HG03558 (cell line): ENCODE data around the gene RASSF8.

Source experiments
- ATAC-seq: cut with Tn5 transposase; IDR thresholded peaks from one replicate; pipeline ENCODE4 v1.9.1; 2021; ENCODE audit warnings: moderate number of reproducible peaks; ENCODE audit not compliant: unreplicated experiment; ENCODE audit errors: extremely low read depth

RASSF8 gene

GRCh38 chr12:25990495-25990894 is 32.0 kb downstream of the RASSF8 start:
- no peak for ATAC-seq

- ATAC-seq, result no peak
Observed at GRCh38 chr12:25992026-25992782, 33.7 kb downstream of the RASSF8 start.

GRCh38 chr12:25993901-25994651 is 35.6 kb downstream of the RASSF8 start:
- no peak for ATAC-seq

- ATAC-seq, result no peak
Observed at GRCh38 chr12:25994901-25995625, 36.6 kb downstream of the RASSF8 start.

DNA sequence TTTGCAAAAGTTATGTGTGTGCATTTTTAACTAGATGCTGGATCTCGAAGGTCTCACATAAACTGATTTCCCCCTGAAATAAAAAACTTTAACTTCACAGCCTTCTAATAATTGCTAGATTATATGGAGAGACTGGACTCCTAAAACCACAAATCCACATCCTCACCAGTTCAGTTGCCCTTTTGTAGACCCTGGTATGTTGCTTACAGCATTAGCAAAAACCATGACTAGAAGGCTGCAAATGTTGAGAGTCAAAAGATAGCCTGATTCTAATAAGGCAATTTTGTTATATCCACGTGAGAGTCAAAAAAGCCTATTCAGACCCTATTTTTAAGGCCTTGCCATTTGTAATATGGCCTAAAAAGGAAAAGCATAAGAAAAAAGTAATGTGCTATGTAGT is 37.4 kb downstream of the RASSF8 start:
- no peak for ATAC-seq

- no peak for ATAC-seq
Observed at GRCh38 chr12:25996677-25997076, 38.2 kb downstream of the RASSF8 start.

DNA sequence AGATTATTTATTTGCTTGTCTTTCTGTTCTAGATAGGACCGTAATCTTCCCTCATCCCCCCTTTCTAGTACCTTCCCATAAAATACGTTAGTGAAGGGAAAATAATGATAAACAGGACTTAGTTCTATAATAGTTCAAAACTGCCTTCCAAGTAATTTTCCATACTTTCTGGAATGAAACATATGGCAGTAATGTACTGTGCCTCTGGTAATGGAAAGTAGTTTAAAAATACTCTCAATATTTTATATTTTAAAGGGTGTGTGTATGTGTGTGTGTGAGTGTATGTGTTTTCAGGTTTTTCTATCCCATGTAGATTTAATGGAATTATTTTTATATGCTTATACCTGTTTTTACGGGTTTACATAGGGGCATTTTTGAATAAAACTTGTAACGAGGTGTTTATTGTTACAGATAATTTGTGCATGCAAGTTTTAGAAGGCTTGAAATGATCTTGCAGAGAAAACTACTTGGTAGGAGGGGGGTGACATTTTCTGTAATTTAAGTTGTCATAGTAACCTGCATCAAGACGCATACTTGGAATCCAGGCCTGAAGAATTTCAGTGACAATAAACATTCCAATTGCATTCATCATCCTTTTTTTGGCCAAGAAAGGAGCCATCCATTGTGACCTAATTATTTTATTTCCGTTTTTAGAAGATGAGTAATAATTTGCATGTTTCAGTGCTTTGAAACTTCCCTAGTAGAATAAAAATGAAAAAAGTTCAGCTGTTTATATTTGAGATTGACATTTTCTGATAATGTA is 38.9 kb downstream of the RASSF8 start:
- ATAC-seq, result no peak

DNA sequence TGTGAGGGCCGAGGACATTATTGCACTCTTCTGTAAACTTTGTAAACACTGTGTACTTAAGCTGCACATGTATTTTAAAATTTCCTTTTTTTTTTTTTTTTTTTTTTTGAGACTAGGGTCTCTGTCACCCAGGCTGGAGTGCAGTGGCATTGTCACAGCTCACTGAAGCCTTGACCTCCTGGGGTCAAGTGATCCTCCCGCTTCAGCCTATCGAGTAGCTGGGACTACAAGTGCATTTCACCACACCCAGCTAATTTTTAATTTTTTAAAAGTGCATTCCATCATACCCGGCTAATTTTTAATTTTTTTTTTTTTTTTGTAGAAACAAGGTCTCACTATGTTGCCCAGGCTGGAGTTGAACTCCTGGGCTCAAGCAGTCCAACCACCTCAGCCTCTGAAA is 42.4 kb downstream of the RASSF8 start:
- no peak for ATAC-seq

GRCh38 chr12:26001530-26001929 is 43.0 kb downstream of the RASSF8 start:
- no peak for ATAC-seq

DNA sequence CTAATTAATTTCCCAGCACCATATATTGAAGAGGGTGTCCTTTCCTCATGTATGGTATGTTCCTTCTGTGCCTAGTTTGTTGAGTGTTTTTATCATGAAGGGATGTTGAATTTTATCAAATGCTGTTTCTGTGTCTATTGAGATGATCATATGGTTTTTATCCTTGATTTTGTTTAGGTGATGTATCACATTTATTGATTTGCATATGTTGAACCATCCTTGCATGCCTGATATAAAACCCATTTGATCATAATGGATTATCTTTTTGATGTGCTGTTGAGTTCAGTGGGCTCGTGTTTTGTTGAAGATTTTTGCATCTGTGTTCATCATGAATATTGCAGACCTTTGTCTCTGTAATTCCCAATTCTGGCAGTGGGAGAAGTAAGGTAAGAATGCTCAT is 44.6 kb downstream of the RASSF8 start:
- ATAC-seq, result no peak

DNA sequence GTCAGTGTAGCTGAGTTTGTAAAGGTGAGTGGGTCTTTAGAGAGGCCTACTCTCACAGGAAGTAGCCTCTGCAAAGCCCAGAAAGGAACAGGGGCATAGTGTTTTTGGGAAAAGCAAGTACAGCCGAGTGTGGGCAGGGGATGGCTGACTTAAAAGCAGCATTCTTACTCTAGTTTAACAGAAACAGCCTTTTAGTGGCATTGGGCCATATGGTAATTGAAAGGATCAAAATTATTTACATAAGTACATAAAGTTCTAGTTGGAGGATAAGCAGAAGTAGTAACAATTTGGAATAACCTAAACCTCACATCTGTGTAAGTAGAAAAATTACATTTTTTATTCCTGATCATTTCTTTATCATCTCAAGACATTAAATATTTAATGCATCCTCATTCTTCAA is 49.1 kb downstream of the RASSF8 start:
- ATAC-seq, result no peak

- no peak for ATAC-seq
Observed at GRCh38 chr12:26009593-26009992, 51.1 kb downstream of the RASSF8 start.

DNA sequence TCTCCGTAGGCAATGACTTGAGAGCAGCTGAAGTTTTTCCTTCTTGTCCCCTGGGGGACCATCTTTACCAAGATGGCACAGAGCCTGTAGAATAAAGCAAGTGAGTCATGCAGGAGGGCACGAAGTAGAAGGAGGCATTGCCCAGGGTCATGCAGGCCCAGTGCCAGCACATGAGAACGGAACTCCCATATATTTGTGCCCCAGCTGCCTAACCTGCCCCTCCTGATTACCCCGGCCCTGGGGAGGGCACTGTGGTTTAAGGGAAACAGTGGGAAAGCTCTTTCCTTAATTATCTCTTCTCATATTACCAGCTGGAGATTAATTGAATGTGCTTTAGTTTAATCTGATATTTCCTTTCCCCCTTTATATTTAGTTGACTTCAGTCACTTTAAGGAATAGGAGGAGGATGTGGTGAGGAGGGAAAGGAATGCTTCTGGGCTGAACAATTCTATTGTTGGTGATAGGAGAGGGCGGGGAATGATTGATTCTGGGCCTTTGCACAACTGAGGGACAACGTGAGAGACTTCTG is 51.9 kb downstream of the RASSF8 start:
- no peak for ATAC-seq

DNA sequence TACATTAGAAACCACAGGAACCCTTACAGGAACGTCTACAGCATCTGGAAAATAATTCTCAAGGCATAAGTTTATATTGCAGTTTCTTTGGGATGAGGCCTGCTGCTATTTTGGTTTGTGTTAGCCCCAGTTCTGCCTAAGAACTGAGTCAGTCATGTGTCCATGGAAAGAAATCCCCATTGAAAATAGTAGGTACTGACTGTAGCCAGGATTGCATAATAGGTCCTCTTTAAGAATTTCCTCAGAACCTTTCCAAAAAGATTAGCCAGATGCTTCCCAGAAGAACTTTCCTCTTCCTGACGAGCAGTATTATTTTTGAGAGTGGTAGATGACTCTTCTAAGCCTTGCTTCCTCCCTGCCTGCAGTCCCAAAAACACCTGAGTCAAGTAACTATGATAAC is 52.6 kb downstream of the RASSF8 start:
- ATAC-seq, result no peak

DNA sequence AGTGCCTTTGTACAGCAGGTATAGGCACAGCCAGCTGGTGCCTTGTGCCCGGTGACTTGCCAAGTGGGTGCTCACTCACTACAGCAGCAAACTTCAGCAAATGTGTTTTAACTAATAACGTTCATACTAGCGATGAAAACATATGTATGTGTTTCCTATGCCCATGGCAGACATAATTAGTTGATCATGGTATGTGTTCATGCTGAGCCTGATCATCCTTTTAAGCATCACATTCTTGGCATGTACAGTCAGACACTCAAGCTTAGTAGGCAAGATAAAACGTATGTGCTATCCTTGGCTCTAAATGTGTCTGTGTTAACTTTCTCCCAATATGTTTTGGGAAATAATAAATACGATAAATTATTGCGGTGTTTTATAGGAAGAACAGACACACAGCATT is 55.6 kb downstream of the RASSF8 start:
- no peak for ATAC-seq

DNA sequence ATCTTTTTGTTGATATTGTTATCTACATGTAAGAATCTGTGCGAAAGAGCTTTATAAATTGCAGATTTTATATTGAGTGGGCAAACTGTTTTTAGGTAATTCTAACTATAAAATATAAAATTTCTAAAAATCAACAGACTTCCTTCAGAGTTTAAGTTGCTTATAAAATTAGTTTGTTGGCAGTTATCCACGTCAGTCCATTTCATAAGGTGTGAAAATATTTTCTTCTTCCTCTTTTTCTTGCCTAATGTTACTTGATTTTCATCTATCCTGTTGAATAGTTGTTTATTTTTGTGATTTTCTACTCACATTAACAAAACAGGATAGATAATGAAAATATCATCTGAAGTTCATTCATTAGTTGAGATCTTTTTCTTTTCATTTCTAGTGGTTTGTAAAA is 58.0 kb downstream of the RASSF8 start:
- ATAC-seq, result no peak

GRCh38 chr12:26017484-26018211 is 59.2 kb downstream of the RASSF8 start:
- no peak for ATAC-seq

DNA sequence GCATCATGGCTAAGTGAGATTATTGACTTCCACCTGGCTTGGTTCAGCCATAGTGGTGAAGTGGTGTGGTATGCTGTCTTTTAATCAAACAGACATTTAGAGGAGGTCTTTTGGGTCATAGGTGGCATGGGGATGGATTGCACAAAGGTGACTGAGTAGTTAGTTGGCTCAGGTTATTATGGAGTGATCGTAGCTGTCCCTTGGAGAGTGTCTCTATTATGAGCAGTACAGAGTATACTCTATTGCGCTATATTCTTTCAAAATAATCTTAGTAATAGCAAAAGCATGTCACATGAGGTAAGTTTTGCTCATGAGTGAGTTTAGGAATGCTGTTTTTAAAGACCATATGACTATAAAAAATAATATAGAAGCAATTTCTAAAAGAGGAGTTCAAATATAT is 60.4 kb downstream of the RASSF8 start:
- ATAC-seq, result no peak

DNA sequence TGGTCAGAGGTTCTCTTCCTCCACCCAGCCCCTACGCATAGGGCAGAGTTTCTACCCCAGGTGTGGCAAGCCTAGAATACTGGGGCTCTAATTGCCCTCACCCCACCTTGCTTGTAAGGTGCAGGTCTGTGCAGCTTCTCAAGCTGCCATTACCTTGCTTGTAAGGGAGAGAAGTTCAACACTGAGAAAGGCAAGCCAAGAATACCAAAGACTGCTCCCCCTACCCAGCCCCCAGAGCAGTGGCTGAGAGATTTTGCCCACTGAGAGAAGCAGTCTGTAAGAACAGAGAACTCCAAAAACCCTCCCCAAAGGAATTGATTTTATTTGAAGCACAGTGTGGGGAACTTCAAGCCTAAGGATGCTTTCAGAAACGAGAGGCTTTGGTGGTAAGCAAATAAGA is 63.1 kb downstream of the RASSF8 start:
- ATAC-seq, result no peak

- ATAC-seq, result no peak
Observed at GRCh38 chr12:26022043-26022442, 63.6 kb downstream of the RASSF8 start.
